ENCODE measurements around the gene JAZF1.

Gene JAZF1

GRCh38 chr7:28065308-28065707 is 115.3 kb downstream of the JAZF1 start:
- 0 out of 2 replicates have a peak, but pooled peaks cover 3% of the 10 kb centered on the region for H3K36me3 ChIP-seq (ENCODE audit: control insufficient read depth, low read length)
- H3K4me2 ChIP-seq (ENCODE audit: low read length), result no peak overlapping the region
- H3K27ac ChIP-seq (ENCODE audit: low read depth, low read length), result no peak overlapping the region
- H3K4me1 ChIP-seq (ENCODE audit: control insufficient read depth, low read length), result peaks cover 34% of the 10 kb centered on the region
- H3K27me3 ChIP-seq (ENCODE audit: control insufficient read depth, low read length), result no peaks in the 10 kb centered on the region
- TF ChIP-seq EZH2phosphoT487 (IDR thresholded peaks at IDR 0.05; ENCODE audit: borderline replicate concordance, low read length), result no peak
- TF ChIP-seq CTCF (IDR thresholded peaks at IDR 0.05; ENCODE audit: low read depth, low read length, poor library complexity, severe bottlenecking), result no peak
- no peaks in the 10 kb centered on the region for H3K9me2 ChIP-seq (replicated peaks; ENCODE audit: control insufficient read depth, low read length)
- H3K4me3 ChIP-seq (ENCODE audit: low read length), result no peak overlapping the region
- H3K79me2 ChIP-seq (ENCODE audit: control insufficient read depth, low read length), result peaks cover 52% of the 10 kb centered on the region
- no peaks in the 10 kb centered on the region for H3K9me3 ChIP-seq (ENCODE audit: control insufficient read depth, insufficient read depth, low read length)
- peaks cover 22% of the 10 kb centered on the region for H4K20me1 ChIP-seq (ENCODE audit: control insufficient read depth, insufficient read depth, low read depth, low read length)
- peaks cover 4% of the 10 kb centered on the region for H3F3A ChIP-seq (ENCODE audit: control insufficient read depth, insufficient read depth)

GRCh38 chr7:28064437-28064836 is 116.2 kb downstream of the JAZF1 start:
- TF ChIP-seq EZH2phosphoT487 (IDR thresholded peaks at IDR 0.05; ENCODE audit: borderline replicate concordance, low read length), result no peak
- no peak for TF ChIP-seq CTCF (IDR thresholded peaks at IDR 0.05; ENCODE audit: low read depth, low read length, poor library complexity, severe bottlenecking)
- no peak overlapping the region for H3K27ac ChIP-seq (ENCODE audit: low read depth, low read length)

GRCh38 chr7:28062197-28062991 is 118.2 kb downstream of the JAZF1 start:
- H3K36me3 ChIP-seq (ENCODE audit: control insufficient read depth, low read length), result 0 out of 2 replicates have a peak, but pooled peaks cover 3% of the 10 kb centered on the region
- H3F3A ChIP-seq (ENCODE audit: control insufficient read depth, insufficient read depth), result peaks cover 4% of the 10 kb centered on the region
- TF ChIP-seq CTCF (IDR thresholded peaks at IDR 0.05; ENCODE audit: low read depth, low read length, poor library complexity, severe bottlenecking) (peak; percentile 99), EZH2phosphoT487 (IDR thresholded peaks at IDR 0.05; ENCODE audit: borderline replicate concordance, low read length) (no peak)
- H3K27ac ChIP-seq (ENCODE audit: low read depth, low read length), result no peak overlapping the region
- H3K9me2 ChIP-seq (replicated peaks; ENCODE audit: control insufficient read depth, low read length), result no peaks in the 10 kb centered on the region
- no peak overlapping the region for H3K4me2 ChIP-seq (ENCODE audit: low read length)
- no peak overlapping the region for H3K4me3 ChIP-seq (ENCODE audit: low read length)
- 0 out of 2 replicates have a peak, but pooled peaks cover 4% of the 10 kb centered on the region for H3K9me3 ChIP-seq (ENCODE audit: control insufficient read depth, insufficient read depth, low read length)
- H3K79me2 ChIP-seq (ENCODE audit: control insufficient read depth, low read length), result peaks cover 50% of the 10 kb centered on the region
- H4K20me1 ChIP-seq (ENCODE audit: control insufficient read depth, insufficient read depth, low read depth, low read length), result peaks cover 21% of the 10 kb centered on the region
- peaks cover 34% of the 10 kb centered on the region for H3K4me1 ChIP-seq (ENCODE audit: control insufficient read depth, low read length)
- H3K27me3 ChIP-seq (ENCODE audit: control insufficient read depth, low read length), result no peaks in the 10 kb centered on the region

More at GRCh38 chr7:28064437-28064836, 116.2 kb downstream of the JAZF1 start:
- Histone ChIP-seq H3K4me1 (ENCODE audit: control insufficient read depth, low read length) (peaks cover 34% of the 10 kb centered on the region), H3K4me3 (ENCODE audit: low read length) (no peak overlapping the region), H3K79me2 (ENCODE audit: control insufficient read depth, low read length) (peaks cover 53% of the 10 kb centered on the region), H3K9me3 (ENCODE audit: control insufficient read depth, insufficient read depth, low read length) (0 out of 2 replicates have a peak, but pooled peaks cover 3% of the 10 kb centered on the region), H3F3A (ENCODE audit: control insufficient read depth, insufficient read depth) (peaks cover 4% of the 10 kb centered on the region), H4K20me1 (ENCODE audit: control insufficient read depth, insufficient read depth, low read depth, low read length) (peaks cover 22% of the 10 kb centered on the region), H3K4me2 (ENCODE audit: low read length) (no peak overlapping the region), H3K27me3 (ENCODE audit: control insufficient read depth, low read length) (no peaks in the 10 kb centered on the region), H3K9me2 (replicated peaks; ENCODE audit: control insufficient read depth, low read length) (no peaks in the 10 kb centered on the region), H3K36me3 (ENCODE audit: control insufficient read depth, low read length) (0 out of 2 replicates have a peak, but pooled peaks cover 3% of the 10 kb centered on the region)

Measured in DOHH2 (cell line).